Measurements from ENCODE around the gene PROX2.
A peak's percentile ranks its signal among the peaks of the same experiment; 100 is the strongest.

The PROX2 gene

DNA sequence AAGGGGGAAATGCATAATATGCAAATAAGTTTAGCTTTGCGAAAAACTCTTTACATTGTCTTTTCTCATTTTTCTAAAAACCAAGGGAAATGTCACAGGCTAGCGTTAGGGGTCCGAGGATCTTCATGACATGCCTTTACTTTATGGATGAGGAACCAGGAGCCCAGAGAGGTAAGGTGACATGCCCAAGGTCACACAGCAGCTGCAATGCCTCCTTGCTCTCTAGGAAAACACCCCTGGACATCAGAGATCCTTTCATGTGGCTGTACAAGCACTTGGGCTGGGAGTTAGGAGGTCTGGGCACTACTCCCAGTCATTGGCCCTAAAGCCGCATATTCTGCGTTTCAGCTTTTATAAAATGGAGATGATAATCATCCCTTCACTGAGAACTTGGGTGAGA, 741 bp downstream of the PROX2 start:
- no peak for DNase-seq

DNA sequence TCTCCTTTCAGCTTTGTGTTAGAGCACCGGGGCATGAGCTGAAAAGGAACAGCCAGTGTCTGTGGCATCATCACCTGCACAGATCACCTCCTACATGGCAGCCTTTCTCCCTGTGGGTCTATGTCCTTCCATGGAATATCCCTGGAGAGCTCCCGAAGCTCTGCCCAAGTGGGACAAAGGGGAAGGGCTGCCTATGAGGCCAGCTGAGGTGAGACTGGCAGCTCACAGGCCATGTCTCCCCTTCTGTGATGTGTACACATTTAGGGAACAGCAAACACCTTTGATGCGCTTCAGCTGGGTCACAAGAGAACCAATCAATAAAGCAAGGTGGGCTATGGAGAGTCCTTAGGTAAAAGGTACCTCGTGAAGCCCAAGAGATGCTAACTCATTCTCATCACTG, 4.1 kb downstream of the PROX2 start:
- DNase-seq: no peak

GRCh38 chr14:74868739-74869138, 7.2 kb downstream of the PROX2 start:
- DNase-seq: no peak

GRCh38 chr14:74867673-74868072, 8.3 kb downstream of the PROX2 start:
- peak; percentile 45 for DNase-seq

- no peak for DNase-seq
These were observed 9.1 kb downstream of the PROX2 start for GRCh38 chr14:74866708-74867389.

DNA sequence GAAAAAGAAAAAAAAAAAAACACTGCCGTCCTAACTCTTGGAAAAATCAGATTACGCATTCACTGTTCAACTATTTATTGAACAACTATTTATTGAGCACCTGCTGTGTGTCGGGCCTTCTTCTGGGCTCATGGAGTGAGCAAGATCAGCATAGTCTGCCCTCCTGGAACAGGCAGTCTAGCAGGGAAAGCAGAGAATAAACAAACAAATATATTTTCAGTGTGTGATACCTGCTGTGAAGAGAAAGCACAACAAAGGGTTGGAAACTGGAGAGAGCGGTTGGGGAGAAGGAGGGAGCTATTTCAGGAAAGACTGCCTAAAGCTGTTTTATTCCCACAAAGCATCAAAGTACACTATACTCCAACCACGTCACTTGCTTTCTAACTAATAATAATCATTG, 10.8 kb downstream of the PROX2 start:
- DNase-seq: no peak

GRCh38 chr14:74864198-74864597, 11.7 kb downstream of the PROX2 start:
- DNase-seq: no peak

DNA sequence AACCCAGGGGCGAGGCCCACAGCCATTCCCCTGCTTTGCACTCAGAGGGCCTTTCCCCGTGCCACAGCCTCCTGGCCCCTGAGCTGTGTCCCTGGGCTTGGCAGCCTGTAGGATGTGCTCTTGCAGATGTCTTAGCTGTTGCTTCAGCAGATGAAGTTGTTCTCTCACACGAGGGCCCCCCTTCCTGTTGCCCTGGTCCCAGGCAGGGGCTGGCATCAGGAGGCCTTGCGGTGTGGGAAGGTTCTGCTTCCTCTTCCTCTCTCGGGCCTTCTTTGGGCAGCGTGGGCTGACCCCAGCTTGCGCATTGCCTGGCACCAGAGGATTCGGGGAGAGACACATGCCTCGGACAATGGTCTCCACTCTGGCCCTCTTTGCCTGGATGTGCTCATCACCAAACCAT, 12.7 kb downstream of the PROX2 start:
- no peak for DNase-seq

- no peak for DNase-seq
These were observed 14.2 kb downstream of the PROX2 start for GRCh38 chr14:74861734-74862090.

DNA sequence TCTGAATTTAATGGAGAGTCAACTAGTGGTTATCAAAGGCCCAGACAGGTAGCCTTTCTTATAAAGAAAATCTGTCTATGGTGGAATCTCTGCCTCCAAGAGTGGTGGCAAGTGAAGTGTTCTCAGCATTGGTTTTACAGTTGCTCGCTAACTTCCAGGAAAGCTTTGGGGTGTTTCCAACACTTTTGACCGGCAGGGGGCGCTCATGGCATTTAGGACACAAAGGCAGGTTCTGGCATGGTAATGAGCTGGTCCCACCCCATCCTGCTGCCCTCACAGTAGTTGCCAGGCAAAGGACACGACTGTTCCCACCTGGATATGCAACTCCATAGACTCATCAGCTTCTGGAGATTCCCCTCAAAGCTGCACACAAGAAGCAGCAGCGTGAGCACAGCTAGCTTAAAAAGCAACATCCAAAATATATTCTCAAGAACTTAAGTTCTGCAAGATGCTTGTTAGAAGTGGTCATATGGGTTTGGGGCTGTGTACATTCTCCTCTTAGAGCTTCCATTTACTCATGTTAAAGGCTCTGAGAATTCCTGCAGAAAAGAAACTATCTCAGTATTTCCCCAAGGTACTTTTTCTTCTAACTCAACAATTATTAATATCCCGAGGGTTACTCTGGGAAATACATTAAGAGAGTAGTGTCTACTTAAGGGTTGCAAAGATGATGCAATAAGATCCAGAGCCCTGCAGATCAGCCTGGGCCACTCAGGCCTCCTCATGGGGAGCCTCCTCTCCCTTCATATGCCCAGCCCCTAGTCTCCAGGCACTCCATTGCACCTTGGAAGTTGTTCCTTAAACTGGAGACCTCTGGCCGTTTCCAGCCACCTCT, 14.8 kb downstream of the PROX2 start:
- DNase-seq: peak; percentile 90

DNA sequence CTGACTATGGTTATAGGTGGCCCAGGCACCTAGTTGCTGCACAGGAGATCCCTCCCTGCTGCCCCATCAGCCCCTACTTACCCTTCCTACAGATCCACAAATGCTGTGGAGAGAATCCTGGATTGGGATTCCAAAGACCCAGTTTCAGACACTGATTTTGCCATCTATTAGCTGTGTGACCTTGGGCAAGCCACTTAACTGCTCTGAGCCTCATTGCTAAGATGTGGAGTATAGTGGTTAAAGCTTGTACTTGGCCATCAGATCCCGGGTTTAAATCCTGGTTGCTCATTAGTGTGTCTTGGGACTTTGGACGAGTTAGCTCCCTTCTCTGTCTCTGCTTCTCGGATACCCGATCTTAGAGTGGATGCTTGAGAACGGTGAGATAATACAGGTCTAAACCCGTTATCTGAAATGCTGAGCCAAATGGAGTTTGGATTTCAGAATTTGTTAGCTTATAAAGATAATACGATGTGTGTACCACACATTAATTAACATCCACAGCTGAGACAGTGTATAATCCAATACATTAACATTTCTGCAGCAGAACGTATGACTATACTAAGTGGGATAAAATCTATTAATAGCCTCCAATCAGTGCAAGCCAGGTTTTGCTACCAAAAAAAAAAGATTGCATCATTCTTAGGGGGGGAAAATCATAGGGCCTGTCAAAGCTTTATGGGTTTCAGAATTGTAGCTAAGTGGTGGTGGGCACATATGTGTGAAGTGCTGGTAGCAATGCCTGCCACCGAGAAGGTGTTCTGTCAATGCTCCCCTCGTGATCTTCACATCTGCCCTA, 16.0 kb downstream of the PROX2 start:
- no peak for DNase-seq

DNA sequence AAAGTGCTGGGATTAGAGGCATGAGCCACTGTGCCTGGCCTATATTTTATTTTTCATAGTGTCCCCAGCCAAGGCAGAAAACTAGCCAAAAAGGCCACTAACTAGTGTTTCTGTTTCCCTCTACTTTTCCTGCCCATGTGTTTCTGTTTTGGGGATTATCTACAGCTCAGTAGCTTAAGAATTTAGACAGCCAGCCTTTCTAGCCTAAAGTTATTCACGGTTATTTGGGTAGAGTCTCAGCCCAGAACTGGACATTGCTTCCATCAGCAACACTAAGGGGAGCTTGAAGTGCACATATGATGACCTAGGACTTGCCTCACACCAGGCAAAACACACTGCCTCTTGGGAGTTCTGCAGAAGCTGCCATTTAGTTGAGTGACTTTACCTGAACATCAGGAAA, 17.9 kb downstream of the PROX2 start:
- no peak for DNase-seq

DNA sequence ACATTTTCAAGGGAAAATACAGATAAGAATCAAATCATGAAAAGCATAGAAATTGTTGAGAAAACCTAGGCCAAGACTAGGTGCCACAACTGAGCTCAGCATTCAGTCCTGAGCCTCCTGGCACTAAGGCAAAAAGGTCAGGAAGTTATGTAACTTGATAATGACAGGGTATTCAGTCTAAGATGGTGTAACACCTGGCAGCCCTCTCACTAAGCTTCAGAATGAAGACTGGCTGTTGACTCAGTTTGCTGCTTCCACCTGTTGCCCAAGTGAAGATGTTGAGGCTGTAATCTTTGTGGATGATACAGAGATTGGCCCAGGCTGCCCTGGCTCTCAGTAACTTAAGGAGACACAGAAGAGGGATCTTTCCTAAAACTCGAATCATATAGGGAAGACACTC, 19.6 kb downstream of the PROX2 start:
- DNase-seq: no peak

- DNase-seq: no peak
These were observed 20.0 kb downstream of the PROX2 start for GRCh38 chr14:74855945-74856344.

GRCh38 chr14:74855021-74855420, 20.9 kb downstream of the PROX2 start:
- DNase-seq: no peak

- no peak for DNase-seq
These were observed 22.4 kb downstream of the PROX2 start for GRCh38 chr14:74853581-74853980.

DNA sequence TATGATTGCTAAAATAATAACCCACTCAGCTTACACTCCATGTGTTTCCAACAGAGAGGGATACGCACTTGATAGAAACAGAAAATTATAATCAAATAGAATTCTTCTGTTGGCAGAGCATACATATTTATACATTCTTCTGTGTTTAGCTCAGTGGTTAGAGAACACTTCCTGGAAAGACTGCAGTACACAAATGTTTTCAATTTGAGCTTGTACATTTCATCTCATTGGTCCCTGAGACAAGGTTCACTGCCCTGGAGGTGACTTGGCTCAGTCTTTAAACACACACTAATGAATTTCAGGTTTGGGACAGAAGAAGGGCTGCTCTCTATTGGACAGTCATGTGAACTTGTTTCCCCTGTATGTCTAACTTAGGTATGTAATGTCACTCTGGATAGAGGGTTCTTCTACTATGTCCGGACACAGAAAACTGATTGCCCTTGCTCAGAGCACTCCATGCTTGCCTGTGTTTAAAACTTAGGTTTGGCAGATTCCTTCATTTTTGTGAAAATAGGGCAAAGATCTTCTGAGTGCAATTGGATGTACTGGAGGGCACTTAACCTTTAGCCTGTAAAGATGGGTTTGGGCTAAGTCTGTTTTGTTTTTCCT, 22.9 kb downstream of the PROX2 start:
- no peak for DNase-seq

DNA sequence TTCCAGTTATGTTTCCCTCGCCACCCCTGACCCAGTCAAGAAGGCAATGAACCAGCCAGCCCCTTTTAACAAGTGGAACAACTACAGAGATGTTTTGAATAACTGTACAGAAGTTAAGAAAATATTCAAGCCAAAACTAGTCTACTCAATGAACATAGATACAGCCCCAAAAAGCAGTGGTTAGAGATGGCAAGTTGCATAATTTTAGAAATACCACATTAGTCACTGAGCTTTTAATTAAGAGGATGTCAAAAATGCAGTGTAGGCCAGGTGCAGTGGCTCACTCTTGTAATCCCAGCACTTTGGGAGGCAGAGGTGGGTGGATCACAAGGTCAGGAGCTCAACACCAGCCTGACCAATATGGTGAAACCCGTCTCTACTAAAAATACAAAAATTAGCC, 27.2 kb downstream of the PROX2 start:
- no peak for DNase-seq

- DNase-seq: no peak
These were observed 28.8 kb downstream of the PROX2 start for GRCh38 chr14:74846968-74847665.

- DNase-seq: no peak
These were observed 29.8 kb downstream of the PROX2 start for GRCh38 chr14:74846168-74846567.

- DNase-seq: no peak
These were observed 32.3 kb downstream of the PROX2 start for GRCh38 chr14:74843653-74844052.
